Mucosa of gallbladder (tissue), 1 donor: ENCODE measurements around the gene PCBP4. TPM values are rescaled to one million over a fixed set of nuclear protein-coding genes. Genes with fewer than 3 reads are reported as not detected.
"Not testable (repeated sequence)": the region's sequence is repeated elsewhere in the genome, so short reads cannot be mapped to it uniquely, and the experiment has no call there.

ENCODE experiments used
- DNase-seq: peaks from one replicate; pipeline ENCODE4 v3.0.0-alpha.2; 2020; ENCODE audit warnings: low spot score
- total RNA-seq: library from RNA; stranded (reverse); gene quantifications from one replicate; pipeline ENCODE4 v1.2.1, GENCODE V29; 2021
- donor health status: DM: no; HTN: no; CAD: no.

PCBP4 gene
- total RNA-seq, 1 donor from 2014 or later = 45.1 TPM

GRCh38 chr3:51940648-51941462, 26.4 kb downstream of the PCBP4 start:
- no peak for DNase-seq

- no peak for DNase-seq
Measured at GRCh38 chr3:51938780-51939425, 28.4 kb downstream of the PCBP4 start.

GRCh38 chr3:51937611-51938450, 29.4 kb downstream of the PCBP4 start:
- no peak for DNase-seq

- DNase-seq = no peak
Measured at GRCh38 chr3:51937014-51937413, 30.2 kb downstream of the PCBP4 start.

GRCh38 chr3:51935886-51936755, 31.1 kb downstream of the PCBP4 start:
- no peak for DNase-seq

- DNase-seq = no peak
Measured at GRCh38 chr3:51934991-51935885, 32.0 kb downstream of the PCBP4 start.

GRCh38 chr3:51934139-51934850, 33.0 kb downstream of the PCBP4 start:
- DNase-seq = no peak

GRCh38 chr3:51933471-51934138, 33.6 kb downstream of the PCBP4 start:
- DNase-seq = no peak

GRCh38 chr3:51932471-51933370, 34.5 kb downstream of the PCBP4 start:
- DNase-seq = no peak

- DNase-seq = no peak
Measured at GRCh38 chr3:51931756-51932155, 35.5 kb downstream of the PCBP4 start.

- DNase-seq = no peak
Measured at GRCh38 chr3:51930439-51930838, 36.8 kb downstream of the PCBP4 start.

- no peak for DNase-seq
Measured at GRCh38 chr3:51929420-51930003, 37.7 kb downstream of the PCBP4 start.

GRCh38 chr3:51928981-51929380, 38.3 kb downstream of the PCBP4 start:
- DNase-seq = not testable (repeated sequence)

GRCh38 chr3:51928438-51928837, 38.8 kb downstream of the PCBP4 start:
- no peak for DNase-seq

GRCh38 chr3:51927061-51927977, 39.9 kb downstream of the PCBP4 start:
- DNase-seq = no peak

GRCh38 chr3:51921081-51921578, 46.1 kb downstream of the PCBP4 start:
- DNase-seq = no peak
